Measurements from ENCODE around the gene SPINK9.
A peak's percentile ranks its signal among the peaks of the same experiment; 100 is the strongest.

Gene SPINK9

DNA sequence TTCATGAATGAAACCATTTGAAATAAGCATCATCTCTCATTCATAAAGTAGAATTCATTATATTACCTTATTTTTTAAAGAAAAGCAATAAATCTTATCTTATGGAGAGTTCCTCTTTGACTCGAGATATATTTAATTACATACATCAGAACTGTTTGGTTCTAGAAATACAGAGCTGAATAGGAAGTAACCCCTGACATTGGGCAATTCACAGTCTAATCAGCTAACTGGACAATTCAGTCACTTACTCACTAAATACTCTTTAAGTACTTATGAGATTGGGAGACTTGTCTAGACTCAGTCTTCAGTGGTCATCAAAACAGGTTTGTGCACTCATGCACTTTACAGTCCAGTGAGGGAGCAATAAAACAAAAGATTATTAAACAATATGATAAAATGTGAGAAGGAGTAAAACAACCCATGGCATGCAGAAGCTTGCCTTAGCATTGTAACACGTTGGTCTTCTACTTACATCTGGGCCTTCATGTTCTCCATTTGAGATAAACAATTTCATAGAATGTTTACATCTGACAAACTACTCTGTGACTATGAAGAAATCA, 36.9 kb downstream of the SPINK9 start:
- DNase-seq, result no peak

- no peak for DNase-seq
Measured at GRCh38 chr5:148372893-148373292, 37.5 kb downstream of the SPINK9 start.

DNA sequence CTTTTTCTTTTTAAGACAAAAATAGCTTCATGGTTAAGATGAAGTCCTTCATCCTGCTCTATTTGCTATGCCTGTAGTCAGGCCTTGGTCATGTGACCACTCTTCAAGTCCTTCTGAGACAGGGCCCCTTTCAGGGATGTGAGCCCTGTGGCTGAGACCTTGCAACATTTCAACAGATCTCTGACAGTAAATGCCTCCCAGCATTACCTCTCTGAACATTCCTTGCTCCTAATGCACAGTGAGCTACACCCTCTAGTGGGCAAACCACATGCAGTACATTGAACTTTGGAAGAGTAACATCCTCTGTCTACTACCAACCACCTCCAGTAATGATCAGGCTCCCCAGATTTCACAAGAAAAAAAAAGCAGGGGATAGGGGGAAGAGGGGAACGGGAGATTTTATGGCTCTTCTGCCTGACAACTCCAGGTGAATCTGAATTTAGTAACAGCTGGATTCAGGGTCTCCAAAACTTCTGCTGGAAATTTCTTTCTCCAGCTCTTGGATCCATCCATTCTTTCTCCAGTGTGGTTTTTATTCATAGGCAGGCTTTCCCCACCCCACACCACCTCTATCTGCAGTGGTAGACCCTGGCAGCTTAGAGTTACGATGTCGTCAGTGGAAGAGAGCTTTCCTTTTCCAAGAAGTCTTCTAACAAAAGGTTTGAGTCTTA, 39.5 kb downstream of the SPINK9 start:
- DNase-seq, result peak; percentile 13

- no peak for DNase-seq
Measured at GRCh38 chr5:148376198-148376597, 40.8 kb downstream of the SPINK9 start.

DNA sequence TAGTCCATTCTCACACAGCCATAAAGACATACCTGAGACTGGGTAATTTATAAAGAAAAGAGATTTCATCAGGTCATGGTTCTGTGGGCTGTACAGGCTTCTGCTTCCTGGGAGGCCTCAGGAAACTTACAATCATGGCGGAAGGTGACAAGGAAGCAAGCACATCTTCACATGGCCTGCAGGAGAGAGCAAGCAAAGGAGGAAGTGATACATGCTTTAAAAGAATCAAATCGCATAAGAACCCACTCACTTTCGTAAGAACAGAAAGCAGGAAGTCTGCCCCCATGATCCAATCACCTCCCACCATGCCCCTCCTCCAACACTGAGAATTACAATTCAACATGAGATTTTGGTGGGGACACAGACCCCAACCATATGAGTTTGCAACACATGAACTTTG, 43.3 kb downstream of the SPINK9 start:
- no peak for DNase-seq

GRCh38 chr5:148379340-148379739, 44.0 kb downstream of the SPINK9 start:
- DNase-seq, result no peak

DNA sequence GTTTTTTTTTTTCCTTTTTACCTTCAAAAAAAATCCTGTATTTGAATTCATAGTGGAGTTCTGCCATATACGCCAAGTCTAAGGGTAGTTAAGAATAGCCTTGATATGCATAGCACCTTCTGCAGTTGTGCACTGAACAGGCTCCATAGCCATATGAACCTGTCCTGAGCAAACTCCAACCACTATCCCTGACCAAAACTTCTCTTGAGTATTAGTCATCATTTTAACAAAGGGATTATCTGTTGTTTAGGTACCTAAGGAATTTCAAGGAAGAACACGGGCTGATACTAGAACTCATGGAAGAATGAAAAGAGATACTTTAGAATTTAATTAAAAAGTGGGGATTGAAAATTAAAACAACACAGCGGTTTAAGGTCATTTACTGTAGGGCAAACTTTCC, 46.5 kb downstream of the SPINK9 start:
- DNase-seq, result no peak

DNA sequence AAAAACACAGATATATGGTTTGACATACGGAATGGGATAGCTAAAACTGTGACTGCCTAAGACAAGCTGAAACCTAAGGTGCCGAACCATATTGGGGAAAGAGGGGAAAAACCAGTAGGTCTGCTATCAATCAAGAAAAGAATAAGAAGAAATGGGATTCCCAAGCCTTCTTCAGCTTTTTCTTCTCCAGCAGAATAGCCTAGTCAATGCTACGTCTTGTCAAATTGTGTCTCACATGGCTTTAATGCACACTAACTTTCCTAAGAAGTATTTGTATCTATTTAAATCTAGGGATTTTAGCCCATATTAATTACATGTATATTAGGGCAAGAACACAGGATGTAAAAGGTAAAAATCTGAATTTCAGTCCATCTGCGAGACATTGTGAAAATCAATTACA, 47.6 kb downstream of the SPINK9 start:
- DNase-seq, result no peak

DNA sequence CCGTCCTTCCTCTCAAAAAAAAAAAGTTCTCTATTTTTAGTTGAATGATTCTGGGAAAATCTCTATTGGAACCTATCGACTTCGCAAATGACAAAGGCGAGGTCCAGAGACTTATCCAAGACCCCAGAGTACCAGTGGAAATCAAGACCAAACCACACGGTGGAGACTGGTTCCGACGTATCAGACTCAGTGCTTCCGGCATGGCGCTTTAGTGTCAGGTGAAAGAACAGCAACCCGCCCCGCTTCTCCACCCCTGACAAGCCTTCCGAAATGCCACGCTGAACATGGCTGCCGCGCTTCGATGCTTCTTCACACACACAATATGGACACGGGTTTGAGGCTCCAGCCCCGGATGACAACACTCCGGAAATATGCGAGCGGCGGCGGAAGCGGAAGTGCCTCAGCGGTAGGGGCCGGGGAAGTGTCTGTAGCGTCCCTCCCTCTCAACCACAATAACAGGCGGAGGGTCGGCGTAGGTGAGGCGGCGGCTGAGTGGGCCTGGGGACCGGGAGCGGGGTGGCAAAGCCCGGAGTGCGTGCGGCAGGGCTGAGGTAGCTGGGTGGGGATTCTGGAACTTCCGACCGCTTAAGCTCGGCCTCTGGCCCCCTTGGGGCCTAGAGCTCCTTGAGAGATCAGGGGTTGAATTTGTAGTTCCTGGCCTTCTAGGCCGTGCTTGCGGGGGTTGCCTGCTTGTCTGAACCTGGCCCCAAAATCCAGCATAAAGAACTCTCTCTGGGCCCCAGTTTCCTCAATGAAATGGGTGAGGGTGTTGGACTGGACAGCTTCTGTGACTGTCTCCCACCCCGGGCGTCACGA, 48.4 kb downstream of the SPINK9 start, which contains the start of gene FBXO38:
Gene FBXO38 (plus strand): TSS at position 395 of the 816 bp plus-strand sequence. CDS start 10,819 bp downstream, outside the sequence.
- DNase-seq, result peak; percentile 95

DNA sequence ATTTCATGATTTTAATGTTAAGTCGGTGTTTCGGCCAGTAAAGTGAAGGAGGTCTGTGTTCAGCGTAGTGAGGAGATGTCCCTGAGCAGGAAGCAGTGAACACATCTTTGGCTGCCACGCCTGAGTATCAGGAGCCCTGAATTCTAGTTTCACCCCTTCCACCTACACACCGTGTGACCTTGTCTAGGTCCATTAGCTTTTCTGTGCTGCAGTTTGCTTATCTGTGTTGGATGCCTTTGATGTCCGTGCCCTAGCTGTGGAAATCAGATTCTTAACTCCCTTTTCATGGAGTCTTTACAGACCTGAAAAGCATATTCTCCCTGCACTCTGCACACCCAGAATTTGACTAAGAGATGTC, 49.0 kb downstream of the SPINK9 start:
- DNase-seq, result no peak

- DNase-seq, result no peak
Measured at GRCh38 chr5:148385094-148385493, 49.7 kb downstream of the SPINK9 start.

DNA sequence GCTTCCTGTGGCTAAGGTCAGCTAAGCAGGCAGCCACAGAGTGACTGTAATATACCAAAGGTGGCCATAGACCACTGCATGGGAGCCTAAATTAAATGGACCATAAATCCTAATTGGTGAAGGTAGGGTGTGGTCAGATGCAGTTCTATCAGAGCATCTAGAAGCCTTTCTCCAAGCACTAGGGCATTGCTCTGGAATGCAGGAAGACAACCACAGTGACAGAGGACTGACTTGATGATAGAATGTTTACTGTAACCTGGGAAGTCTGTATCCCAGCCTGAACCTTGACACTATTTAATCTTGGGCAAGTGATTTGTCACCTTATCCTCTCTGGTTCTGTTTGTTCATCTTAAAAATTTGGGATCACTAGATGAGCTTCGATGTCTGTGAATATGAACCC, 50.7 kb downstream of the SPINK9 start:
- no peak for DNase-seq

DNA sequence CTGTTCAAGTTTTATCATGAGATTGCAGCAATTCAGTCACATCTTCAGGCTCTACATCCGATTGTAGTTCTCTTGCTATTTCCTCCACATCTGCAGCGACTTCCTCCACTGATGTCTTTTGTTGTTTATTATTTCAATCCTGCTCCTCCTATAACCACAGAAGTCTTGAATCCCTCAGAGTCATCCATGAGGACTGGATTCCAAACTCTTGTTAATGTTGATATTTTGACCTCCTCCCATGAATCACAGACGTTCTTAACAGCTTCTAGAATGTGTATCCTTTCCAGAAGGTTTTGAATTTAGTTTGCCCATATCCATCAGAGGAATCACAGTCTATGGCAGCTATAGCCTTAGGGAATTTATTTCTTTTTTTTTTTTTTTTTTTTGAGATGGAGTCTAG, 52.0 kb downstream of the SPINK9 start:
- no peak for DNase-seq

DNA sequence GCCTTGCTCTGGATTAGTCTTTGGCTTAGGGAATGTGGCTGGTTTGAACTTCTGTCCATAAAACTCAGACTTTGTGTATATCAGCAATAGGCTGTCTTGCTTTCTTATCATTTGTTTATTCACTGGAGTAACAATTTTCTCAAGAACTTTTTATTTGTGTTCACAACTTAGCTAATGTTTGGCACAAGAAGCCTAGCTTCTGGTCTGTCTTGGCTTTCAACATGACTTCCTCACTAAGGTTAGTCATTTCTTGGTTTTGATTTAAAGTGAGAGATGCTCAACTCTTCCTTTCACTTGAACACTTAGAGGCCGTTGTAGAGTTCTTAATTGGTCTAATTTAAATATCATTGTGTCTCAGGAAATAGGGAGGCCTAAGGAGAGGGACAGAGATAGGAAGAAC, 53.3 kb downstream of the SPINK9 start:
- no peak for DNase-seq

Data from SHP77 treated with DMSO at 0.1 percent for 48 hours (cell line).